NCI-H1930 (cell line): ENCODE measurements around the gene BCAS4.
"Not testable (repeated sequence)": the region's sequence is repeated elsewhere in the genome, so short reads cannot be mapped to it uniquely, and the experiment has no call there.

ENCODE experiments used
- DNase-seq, 2 experiments: peaks; one replicate each; lab custom pipeline; 2025; lab: John Stamatoyannopoulos, UW

Gene BCAS4

GRCh38 chr20:50876063-50876685, 81.3 kb downstream of the BCAS4 start:
- no peak for DNase-seq

DNA sequence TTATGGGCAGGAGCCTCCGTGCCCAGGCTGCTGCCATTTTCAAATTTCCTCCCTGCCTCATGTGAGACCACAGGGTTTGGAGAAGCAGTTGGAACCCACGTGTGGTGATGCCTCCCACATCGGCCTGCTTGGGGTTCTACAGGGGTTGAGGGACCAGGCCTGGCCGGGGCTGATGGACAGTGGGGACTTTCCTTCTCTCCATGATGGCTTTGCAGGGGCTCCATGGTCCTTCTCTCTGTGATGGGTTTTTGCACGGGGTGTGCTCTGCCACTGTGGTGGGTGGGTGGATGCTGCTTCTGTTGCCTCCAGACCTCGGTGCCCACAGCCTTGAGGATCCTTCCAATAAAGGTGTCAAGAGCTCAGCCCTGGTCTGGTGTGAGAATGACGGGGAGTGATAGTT, 82.0 kb downstream of the BCAS4 start:
- no peak for DNase-seq

GRCh38 chr20:50877232-50877743, 82.4 kb downstream of the BCAS4 start:
- DNase-seq: no peak

DNA sequence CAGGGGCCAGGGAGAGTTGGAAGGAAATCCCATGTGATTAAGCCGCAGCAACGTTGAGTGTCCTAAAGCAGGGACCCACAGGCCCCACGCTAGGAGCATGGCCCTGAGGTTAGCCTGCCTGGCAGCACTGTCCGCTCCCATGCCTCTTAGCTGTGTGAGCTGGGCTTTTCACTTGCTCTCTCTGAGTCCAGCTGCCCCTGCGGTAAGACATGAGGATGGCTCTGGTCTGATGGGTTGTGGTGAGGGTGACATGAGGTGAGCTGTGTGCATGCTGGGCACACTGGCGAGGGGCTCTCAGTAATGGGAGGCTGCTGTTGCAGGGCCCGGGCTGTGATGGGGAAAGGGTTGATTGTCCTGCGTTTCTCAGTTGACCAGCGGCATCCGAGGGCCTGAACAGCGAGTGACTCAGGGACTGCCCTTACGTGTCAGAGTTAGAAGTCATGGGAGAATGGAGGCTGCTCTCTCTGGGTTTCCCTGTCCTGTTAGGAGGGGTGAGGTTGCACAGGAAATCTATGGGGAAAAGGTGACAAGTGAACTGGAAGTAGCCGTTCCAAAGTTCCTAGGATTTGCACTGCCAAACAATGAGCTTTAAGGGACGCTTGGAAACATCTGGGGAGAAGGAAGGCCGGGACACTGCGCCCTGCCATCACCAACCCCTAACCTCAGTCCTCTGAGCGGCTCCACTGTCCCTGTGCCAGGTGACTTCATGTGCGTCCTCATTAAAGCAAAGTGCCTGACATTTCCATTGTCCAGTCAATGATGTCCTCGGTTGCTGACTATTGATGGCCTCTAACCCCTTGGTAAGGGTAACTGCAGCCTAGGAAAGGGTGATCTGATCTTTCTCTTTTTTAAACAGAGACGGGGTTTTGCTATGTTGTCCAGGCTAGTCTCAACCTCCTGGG, 85.0 kb downstream of the BCAS4 start:
- DNase-seq: no peak

GRCh38 chr20:50881759-50882424, 87.0 kb downstream of the BCAS4 start:
- not testable (repeated sequence) for DNase-seq

DNA sequence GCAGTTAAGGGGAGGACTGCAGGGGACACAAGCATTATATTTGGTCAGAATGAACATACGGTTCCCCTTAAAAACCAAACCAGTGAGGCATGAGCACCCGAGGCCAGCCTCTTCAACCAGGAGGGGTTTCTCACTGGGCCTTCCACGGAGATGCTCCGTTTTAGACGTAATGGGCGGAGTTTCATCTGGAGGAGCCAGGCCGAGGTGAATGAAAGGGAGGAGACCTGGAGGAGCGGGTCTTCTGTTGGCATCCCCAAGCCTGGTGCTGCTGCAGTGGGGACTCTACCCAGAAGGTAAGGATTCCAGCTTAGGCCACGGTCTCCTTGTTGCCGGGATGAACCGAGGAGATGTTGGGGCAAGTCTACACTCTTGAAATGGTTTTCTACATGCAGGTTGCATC, 89.0 kb downstream of the BCAS4 start:
- no peak for DNase-seq

- DNase-seq: no peak
Observed at GRCh38 chr20:50885068-50885467, 90.2 kb downstream of the BCAS4 start.

DNA sequence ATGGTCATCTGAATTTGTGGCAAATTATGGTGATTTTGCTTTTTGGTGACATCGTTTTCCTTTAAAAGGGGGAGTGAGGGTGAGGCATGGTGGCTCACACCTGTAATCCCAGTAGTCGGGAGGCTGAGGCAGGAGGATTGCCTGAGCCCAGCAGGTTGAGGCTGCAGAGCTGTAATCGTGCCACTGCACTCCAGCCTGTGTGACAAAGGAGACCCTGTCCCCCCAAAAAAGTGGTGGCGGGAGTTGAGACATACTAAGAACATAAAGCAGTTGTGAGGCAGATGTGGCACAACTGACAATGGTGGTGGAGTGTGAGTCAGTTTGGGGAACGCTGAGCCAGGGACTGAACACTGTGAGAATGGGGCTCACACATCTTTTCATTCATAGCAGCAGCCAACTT, 90.9 kb downstream of the BCAS4 start:
- DNase-seq: no peak

DNA sequence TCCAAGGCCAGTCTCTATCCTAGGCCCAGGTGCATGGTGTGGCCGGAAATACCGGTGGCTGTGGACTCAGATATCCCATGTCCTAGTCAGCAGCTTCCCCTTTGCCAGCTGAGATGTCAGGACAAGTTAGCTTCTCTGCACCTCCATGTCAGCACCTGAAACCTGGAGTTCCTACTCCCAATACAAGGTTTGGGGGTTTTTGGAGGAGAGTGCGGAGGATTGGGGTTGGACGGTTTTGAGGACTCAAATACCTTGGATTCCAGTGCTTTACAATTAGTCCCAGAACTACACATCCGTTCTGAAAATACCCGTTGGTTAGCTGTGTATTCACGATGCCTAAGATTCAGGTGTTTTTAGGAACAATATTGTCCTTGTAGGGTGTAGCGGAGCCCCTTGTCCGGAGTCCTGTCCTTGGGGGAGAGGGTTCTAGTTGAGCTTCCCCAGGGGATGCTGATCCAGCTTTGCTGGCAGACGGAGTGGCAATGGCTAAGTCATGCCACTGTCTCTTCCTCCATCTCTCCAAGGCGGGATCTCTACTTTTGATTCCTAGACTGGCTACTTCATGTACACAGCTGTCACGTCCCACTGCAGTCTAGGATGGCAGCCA, 91.4 kb downstream of the BCAS4 start:
- no peak for DNase-seq

- DNase-seq: no peak
Observed at GRCh38 chr20:50887576-50887975, 92.7 kb downstream of the BCAS4 start.

- no peak for DNase-seq
Observed at GRCh38 chr20:50891138-50891537, 96.3 kb downstream of the BCAS4 start.

- no peak for DNase-seq
Observed at GRCh38 chr20:50892394-50892793, 97.5 kb downstream of the BCAS4 start.

DNA sequence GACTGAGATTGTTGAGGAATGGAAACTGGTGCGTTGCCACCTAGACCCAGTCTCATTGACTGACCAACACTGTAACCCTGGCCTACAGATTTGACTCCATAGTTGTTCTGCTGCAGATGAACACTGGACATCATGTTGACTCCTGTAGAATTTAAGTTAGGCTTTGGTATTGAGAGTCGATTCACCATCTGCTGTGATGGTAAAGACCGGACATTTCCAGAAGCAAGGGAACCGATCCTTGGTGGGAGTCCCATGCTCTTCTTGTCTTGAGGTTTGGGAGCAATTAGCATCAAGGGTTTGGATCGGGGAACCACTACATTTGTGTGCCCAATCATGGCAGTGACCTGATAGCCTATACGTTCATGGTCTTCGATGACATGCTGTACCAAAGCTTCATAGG, 98.8 kb downstream of the BCAS4 start:
- no peak for DNase-seq

DNA sequence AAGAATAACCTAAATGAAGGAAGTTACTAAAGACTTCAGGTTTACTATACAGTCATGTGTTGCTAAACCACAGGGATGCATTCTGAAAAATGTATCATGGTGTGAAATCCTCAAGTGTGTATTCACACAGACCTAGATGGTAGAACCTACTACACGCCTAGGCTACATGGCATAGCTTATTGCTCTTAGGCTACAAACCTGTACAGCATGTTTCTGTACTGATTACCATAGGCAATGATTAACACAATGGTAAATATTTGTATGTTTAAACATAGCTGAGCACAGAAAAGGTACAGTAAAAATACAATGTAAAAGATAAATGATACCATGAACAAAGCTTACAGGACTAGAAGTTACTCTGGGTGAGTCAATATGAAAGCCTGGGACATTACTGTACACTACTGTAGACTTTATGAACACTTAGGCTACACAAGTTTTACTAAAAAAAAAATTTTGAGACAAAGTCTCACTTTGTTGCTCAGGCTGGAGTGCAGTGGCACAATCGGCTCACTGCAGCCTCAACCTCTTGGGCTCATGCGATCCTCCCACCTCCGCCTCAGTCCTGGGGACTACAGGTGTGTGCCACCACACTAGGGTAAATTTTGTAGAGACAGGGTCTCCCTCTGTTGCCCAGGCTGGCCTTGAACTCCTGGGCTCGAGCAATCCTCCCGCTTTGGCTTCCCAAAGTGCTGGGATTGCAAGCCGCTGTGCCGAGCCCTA, 100.4 kb downstream of the BCAS4 start:
- DNase-seq: no peak

- DNase-seq: peak in 1 of 2 experiments; percentile 14
Observed at GRCh38 chr20:50898475-50898874, 103.6 kb downstream of the BCAS4 start.

GRCh38 chr20:50900261-50900660, 105.4 kb downstream of the BCAS4 start:
- peak in 1 of 2 experiments; percentile 38 for DNase-seq

DNA sequence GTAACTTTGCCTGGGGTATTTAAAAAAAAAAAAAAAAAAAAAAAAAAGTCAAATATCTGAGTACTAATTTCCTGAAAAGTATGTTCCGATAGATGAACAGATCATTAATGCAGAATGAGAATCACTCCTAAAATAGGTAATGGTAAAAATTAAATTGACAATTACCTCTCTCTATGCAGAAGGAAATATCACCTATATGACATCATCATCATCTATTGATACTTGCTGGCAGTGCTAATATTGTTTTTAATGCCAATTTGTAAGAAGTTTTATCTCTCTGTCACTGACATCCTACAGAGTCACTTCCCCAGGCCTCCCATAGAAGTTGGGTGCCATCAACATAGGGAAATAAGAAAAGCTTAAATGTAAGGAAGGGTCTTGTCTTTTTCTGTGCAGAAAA, 106.4 kb downstream of the BCAS4 start:
- no peak for DNase-seq

DNA sequence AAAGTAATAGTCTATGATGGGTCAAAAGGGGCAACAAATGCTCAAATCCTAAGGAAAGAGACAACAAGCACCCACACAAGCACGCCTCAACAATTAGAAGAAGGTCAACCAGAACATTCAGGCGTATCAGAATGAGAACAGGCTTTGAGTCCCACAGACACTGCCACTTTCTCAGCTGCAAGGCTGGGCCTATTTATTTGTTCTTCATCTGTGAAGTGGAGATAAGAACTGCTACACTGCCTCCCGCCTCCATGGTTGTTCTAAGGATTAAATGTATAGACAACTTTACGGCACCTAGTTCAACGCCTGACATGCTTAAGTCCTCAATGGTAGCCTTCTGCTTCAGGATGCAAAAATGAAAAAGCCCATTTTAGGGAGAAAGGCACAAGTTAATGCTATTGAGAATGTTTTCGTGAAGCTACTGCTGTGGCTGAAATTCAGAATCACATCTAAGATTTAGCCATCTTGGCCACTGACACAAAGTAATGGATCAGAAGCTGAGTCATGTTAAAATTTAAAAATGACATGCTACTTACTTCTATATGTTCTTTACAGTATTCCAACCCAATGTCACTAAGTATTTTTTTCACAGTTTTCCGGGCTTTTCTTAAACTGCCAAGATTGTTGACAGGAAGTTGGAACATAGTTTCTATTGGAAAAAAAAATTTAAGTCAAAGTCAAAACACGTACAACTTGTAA, 108.6 kb downstream of the BCAS4 start:
- no peak for DNase-seq

- DNase-seq: no peak
Observed at GRCh38 chr20:50904067-50904570, 109.3 kb downstream of the BCAS4 start.

DNA sequence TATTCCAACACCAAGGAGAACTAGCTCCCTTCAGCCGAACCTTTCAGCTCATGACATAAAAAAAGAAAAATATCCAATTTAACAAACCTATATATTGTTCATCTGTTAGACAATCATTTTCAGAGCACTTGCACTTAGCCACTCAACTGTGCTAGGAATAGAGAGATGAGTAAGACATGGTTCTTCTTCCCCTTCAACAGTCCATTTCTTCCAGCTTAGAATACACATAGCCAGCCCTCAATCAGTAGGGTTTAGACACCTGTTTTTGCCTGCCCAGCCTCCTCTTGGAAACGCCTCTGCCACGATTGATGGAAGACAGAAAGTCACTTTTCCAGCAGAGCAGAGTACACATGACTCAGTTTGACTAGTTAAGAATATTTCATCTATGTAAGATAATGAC, 114.6 kb downstream of the BCAS4 start:
- DNase-seq: no peak

DNA sequence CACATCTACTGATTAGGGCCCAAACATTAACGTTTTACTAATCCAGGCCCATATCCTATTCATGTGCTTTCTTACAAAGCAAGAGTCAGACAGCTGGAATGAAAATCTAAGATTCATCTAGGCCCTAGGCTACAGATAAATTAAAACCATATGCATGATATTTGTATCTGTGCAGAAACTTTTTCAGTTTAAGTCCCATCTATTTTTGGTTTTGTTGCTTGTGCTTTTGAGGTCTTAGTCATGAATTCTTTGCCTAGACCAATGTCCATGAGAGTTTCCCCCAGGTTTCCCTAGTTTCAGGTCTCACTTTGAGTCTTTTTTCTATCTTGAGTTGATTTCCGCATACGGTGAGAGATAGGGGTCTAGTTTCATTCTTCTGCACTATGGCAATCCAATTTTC, 116.2 kb downstream of the BCAS4 start:
- DNase-seq: no peak
